Measurements from ENCODE around the gene SMIM35. TPM values are rescaled to one million over a fixed set of nuclear protein-coding genes. Genes with fewer than 3 reads are reported as not detected.

Gene SMIM35
- total and polyA plus RNA-seq, 2 of the 4 experiments (the other 2 are of a cell fraction), result not detected

DNA sequence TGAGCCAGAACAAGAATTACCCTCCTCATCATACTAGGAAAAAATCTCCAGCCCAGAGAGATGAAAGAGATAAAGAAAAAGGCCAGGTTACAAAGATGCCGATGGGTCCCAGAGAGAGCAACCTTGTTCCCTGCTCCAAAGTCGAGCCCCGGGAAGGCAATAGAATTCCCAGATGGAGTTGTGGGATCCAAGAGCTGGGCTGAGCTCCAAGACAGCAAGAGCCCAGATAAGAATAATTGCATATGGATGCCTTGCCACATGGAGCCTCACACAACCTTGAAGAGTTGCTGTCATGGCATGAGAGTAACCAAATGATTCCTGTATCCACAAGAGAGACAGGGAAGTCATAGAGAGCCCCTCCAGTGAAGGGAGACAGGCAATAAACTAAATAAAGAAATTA is 69.7 kb downstream of the SMIM35 start:
- Histone ChIP-seq H3K56ac (ENCODE audit: extremely low read depth, insufficient read depth, low read length) (no peak overlapping the region), H3K9ac (ENCODE audit: low read depth, low read length) (no peak overlapping the region), H2BK120ac (ENCODE audit: low read depth, low read length) (no peak overlapping the region), H3K14ac (replicated peaks; ENCODE audit: low read depth, low read length) (no peak overlapping the region), H3K36me3 (ENCODE audit: control insufficient read depth, insufficient read depth, low read length) (no peaks in the 10 kb centered on the region), H3K4me3 (ENCODE audit: insufficient read depth, low read depth, low read length) (no peak overlapping the region), H3K27me3 (ENCODE audit: control insufficient read depth, insufficient read depth, low read length) (no peaks in the 10 kb centered on the region), H3K9me1 (ENCODE audit: insufficient read depth, low read length) (no peaks in the 10 kb centered on the region), H2AK5ac (ENCODE audit: low read depth, low read length) (no peak overlapping the region), H3K4ac (ENCODE audit: low read depth, low read length) (no peak overlapping the region), H3K23ac (ENCODE audit: low read depth, low read length) (no peak overlapping the region), H4K8ac (ENCODE audit: low read depth in 2 of 2, low read length in 2 of 2) (no peak overlapping the region), H3K9me3 (ENCODE audit: control insufficient read depth, insufficient read depth, low read length) (no peaks in the 10 kb centered on the region), H4K20me1 (ENCODE audit: insufficient read depth, low read length) (no peaks in the 10 kb centered on the region), H2AK9ac (replicated peaks; ENCODE audit: low read depth, low read length, poor library complexity) (no peak overlapping the region), H3K79me1 (ENCODE audit: low read depth in 1 of 2, low read length in 2 of 2) (no peaks in the 10 kb centered on the region), H4K5ac (ENCODE audit: low read depth, low read length) (no peak overlapping the region), H2BK15ac (ENCODE audit: low read depth, low read length) (no peak overlapping the region), H4K91ac (ENCODE audit: insufficient read depth, low read depth, low read length) (no peak overlapping the region), H3K18ac (ENCODE audit: low read depth, low read length) (no peak overlapping the region), H3K27ac (ENCODE audit: insufficient read depth, low read length) (no peak overlapping the region), H3K4me1 (ENCODE audit: control insufficient read depth, insufficient read depth, low read length) (no peaks in the 10 kb centered on the region), H2BK5ac (ENCODE audit: low read depth, low read length, poor library complexity, severe bottlenecking) (no peak overlapping the region), H2BK20ac (ENCODE audit: low read depth, low read length) (no peak overlapping the region), H3K4me2 (ENCODE audit: low read depth, low read length) (no peak overlapping the region), H2AFZ (replicated peaks; ENCODE audit: low read length, poor library complexity) (no peak overlapping the region)
- no peak for TF ChIP-seq RFX5 (IDR thresholded peaks at IDR 0.05; ENCODE audit: low read depth, low read length)
- TF ChIP-seq CHD1 (IDR thresholded peaks at IDR 0.05; ENCODE audit: low read depth, low read length), result no peak
- no peak for TF ChIP-seq SMC3 (IDR thresholded peaks at IDR 0.05; ENCODE audit: low read depth, low read length)
- TF ChIP-seq MAFK (IDR thresholded peaks at IDR 0.05; ENCODE audit: low read depth, low read length), result no peak
- no peak for TF ChIP-seq MAZ (IDR thresholded peaks at IDR 0.05; ENCODE audit: borderline replicate concordance, low read depth, low read length)
- no peak for TF ChIP-seq RAD21 (IDR thresholded peaks at IDR 0.05; ENCODE audit: low read length)
- TF ChIP-seq MXI1 (IDR thresholded peaks at IDR 0.05; ENCODE audit: borderline replicate concordance, low read depth, low read length), result no peak
- TF ChIP-seq, protein P1, sequence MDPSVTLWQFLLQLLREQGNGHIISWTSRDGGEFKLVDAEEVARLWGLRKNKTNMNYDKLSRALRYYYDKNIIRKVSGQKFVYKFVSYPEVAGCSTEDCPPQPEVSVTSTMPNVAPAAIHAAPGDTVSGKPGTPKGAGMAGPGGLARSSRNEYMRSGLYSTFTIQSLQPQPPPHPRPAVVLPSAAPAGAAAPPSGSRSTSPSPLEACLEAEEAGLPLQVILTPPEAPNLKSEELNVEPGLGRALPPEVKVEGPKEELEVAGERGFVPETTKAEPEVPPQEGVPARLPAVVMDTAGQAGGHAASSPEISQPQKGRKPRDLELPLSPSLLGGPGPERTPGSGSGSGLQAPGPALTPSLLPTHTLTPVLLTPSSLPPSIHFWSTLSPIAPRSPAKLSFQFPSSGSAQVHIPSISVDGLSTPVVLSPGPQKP (IDR thresholded peaks at IDR 0.05; ENCODE audit: borderline replicate concordance, low read depth, low read length), result no peak
- TF ChIP-seq NFE2L2 (IDR thresholded peaks at IDR 0.05; ENCODE audit: low read depth, low read length), result no peak
- TF ChIP-seq, protein P2, sequence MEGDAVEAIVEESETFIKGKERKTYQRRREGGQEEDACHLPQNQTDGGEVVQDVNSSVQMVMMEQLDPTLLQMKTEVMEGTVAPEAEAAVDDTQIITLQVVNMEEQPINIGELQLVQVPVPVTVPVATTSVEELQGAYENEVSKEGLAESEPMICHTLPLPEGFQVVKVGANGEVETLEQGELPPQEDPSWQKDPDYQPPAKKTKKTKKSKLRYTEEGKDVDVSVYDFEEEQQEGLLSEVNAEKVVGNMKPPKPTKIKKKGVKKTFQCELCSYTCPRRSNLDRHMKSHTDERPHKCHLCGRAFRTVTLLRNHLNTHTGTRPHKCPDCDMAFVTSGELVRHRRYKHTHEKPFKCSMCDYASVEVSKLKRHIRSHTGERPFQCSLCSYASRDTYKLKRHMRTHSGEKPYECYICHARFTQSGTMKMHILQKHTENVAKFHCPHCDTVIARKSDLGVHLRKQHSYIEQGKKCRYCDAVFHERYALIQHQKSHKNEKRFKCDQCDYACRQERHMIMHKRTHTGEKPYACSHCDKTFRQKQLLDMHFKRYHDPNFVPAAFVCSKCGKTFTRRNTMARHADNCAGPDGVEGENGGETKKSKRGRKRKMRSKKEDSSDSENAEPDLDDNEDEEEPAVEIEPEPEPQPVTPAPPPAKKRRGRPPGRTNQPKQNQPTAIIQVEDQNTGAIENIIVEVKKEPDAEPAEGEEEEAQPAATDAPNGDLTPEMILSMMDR (conservative IDR thresholded peaks at IDR 0.05; ENCODE audit: low read depth, low read length), result no peak
- no peak for TF ChIP-seq BHLHE40 (IDR thresholded peaks at IDR 0.05; ENCODE audit: low read depth, low read length)
- DNase-seq (no peak), ATAC-seq (ENCODE audit: low read depth) (no peak)
- no TSS peak for BruUV-seq (replicated peaks)
- dilution Hi-C loops (cut with HindIII; ENCODE audit: low sequenced_read_pairs, unreplicated experiment) (no loop called here), intact Hi-C loops (cut with micrococcal nuclease) (no loop called here), in situ Hi-C loops (cut with MboI; ENCODE audit: low sequenced_read_pairs) (no loop called here)
- POLR2A ChIA-PET (ENCODE audit: unreplicated experiment), result no interaction called here
- CTCF ChIA-PET, result no interaction called here
- 0% methylated on average over 1 of the region's 3 CpGs; no CpG with 5 or more reads in 1 of the 2 experiments for WGBS, 2 experiments (ENCODE audit: extremely low coverage in 2 of 2, insufficient read length in 1 of 2)
